ENCODE data around the gene KIF17. TPM values are rescaled to one million over a fixed set of nuclear protein-coding genes. Genes with fewer than 3 reads are reported as not detected.
A peak's percentile ranks its signal among the peaks of the same experiment; 100 is the strongest.

KIF17 gene
- total and polyA plus RNA-seq, 2 of the 8 experiments (the other 6 are each of a cell fraction or from before 2014, with no cell fraction given): 6.9 to 10.4 TPM

DNA sequence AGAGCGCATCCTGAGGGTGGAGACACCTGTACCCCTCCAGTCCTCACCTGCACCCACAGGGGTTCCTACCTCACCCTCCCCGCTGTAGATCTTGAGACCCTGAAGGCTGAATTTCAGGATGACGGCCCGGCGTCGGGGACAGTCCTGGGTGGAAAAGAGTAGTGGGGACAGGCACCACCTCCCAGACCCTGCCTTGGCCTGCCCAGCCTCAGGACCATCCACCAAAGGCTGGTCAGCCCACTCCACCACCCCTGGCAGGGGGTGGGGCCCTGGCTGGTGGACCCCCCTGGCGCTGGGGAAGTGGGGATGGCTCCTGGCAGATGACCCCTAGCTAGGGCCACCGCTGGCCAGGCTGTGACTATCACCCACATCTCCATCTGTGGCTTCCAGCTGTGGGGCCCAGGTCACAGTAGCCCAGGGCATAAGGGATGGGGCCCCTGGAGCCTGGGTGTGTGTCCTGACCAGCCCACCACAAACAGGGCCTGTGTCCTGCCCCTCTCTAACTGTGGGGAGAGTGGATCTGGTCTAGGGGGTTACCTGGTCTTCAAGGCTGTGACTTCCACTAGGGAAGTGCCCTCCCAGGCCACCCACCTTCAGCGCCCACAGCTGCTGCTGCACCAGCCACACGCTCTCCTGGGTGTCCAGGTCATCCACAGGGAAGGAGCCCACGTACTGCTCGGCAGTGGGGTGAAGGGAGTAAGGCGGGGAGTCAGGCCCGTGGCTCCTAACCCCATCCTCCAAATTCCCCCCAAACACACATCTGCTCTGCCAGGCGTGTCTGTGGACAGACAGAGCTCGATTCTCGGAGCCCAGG is 9.3 kb upstream of the KIF17 start:
- Histone ChIP-seq H3K36me3 (ENCODE audit: control insufficient read depth in 2 of 4, insufficient read depth in 4 of 4, low read length in 3 of 4) (no peaks in the 10 kb centered on the region), H3K56ac (replicated peaks; ENCODE audit: insufficient read length, low read depth, low read length) (no peak overlapping the region), H2BK15ac (ENCODE audit: low read length) (peak overlapping the region; percentile 95; the same call in 1 of the 2 replicates), H3K14ac (ENCODE audit: insufficient read length) (no peak overlapping the region), H3K4ac (replicated peaks; ENCODE audit: insufficient read length, low read depth, low read length) (peak overlapping the region; percentile 75), H3K27ac (ENCODE audit: low read depth, low read length) (no peak overlapping the region), H2BK5ac (ENCODE audit: low read depth, low read length) (peak overlapping the region; percentile 78; the same call in 1 of the 2 replicates), H2AK5ac (ENCODE audit: low read depth, low read length) (peak overlapping the region; percentile 56; the same call in 1 of the 2 replicates), H3K4me1 (replicated peaks in 1 of 4; ENCODE audit: control insufficient read depth in 3 of 4, insufficient read depth in 4 of 4, low read length in 3 of 4) (peaks cover 0 to 39% (median 32%) of the 10 kb centered on the region in 4 experiments; a peak in 6 of 7 replicates), H3K9me3 (ENCODE audit: insufficient read depth in 2 of 2, low read depth in 1 of 2, low read length in 1 of 2) (no peaks in the 10 kb centered on the region), H3K18ac (ENCODE audit: extremely low read depth, low read length) (peak overlapping the region; percentile 81), H3K4me2 (ENCODE audit: insufficient read depth in 1 of 2, low read depth in 2 of 2, low read length in 2 of 2) (peak overlapping the region; percentile 51 to 63), H4K20me1 (replicated peaks in 1 of 2; ENCODE audit: control insufficient read depth in 1 of 2, insufficient read depth in 2 of 2, low read length in 2 of 2) (peaks cover 0 to 3% of the 10 kb centered on the region in 2 experiments), H3K27me3 (replicated peaks in 1 of 4; ENCODE audit: control insufficient read depth in 3 of 4, extremely low read depth in 1 of 4, insufficient read depth in 3 of 4, low read length in 3 of 4) (peaks cover 2 to 13% (median 10%) of the 10 kb centered on the region in 4 experiments), H2BK20ac (ENCODE audit: low read length) (0 out of 2 replicates have a peak overlapping the region, but pooled peaks have one; percentile 72), H2BK120ac (replicated peaks; ENCODE audit: low read depth, low read length) (peak overlapping the region; percentile 13), H2BK12ac (ENCODE audit: low read depth, low read length) (peak overlapping the region; percentile 89; the same call in 1 of the 2 replicates), H3K4me3 (ENCODE audit: extremely low read depth in 1 of 4, insufficient read depth in 2 of 4, low read depth in 3 of 4, low read length in 4 of 4) (peak overlapping the region in 1 of 4 experiments; percentile 34; a peak in 1 of 8 replicates), H4K8ac (ENCODE audit: extremely low read depth, insufficient read depth, low read length) (peak overlapping the region; percentile 78; the same call in 1 of the 2 replicates), H2AFZ (ENCODE audit: low read length) (no peak overlapping the region), H3K79me1 (ENCODE audit: low read depth, low read length) (no peaks in the 10 kb centered on the region), H4K5ac (ENCODE audit: insufficient read length, low read depth, low read length) (peak overlapping the region; percentile 69), H3K79me2 (ENCODE audit: control insufficient read depth in 1 of 2, insufficient read depth in 2 of 2, low read length in 2 of 2) (no peaks in the 10 kb centered on the region; a peak in 1 of 4 replicates), H4K91ac (replicated peaks; ENCODE audit: insufficient read length, low read length) (peak overlapping the region; percentile 98), H3K23ac (ENCODE audit: insufficient read length) (no peak overlapping the region), H3K23me2 (ENCODE audit: low read depth, low read length) (peaks cover 3% of the 10 kb centered on the region; the same call in 1 of the 2 replicates), H3K9ac (replicated peaks in 1 of 4; ENCODE audit: extremely low read depth in 1 of 4, low read depth in 3 of 4, low read length in 3 of 4) (no peak overlapping the region)
- CTCF ChIA-PET (ENCODE audit: partially characterized antibody): interaction anchor here (0.7 to 8.9 kb wide), 9 partner anchors 9 to 179 kb away, joined by 3 to 82 read pairs (median 4); partner anchors contain the start of gene KIF17
- WGBS, 2 experiments (ENCODE audit: extremely low coverage in 1 of 2, insufficient coverage in 1 of 2, insufficient read length in 1 of 2, insufficient replicate concordance in 2 of 2, low coverage in 1 of 2, low lambda C conversion rate in 2 of 2, missing lambda C conversion rate in 1 of 2): 90% methylated on average over 17 of the region's 17 CpGs; no CpG with 5 or more reads in 1 of the 2 experiments
- DNase-seq (ENCODE audit: low read depth in 1 of 2, low spot score in 2 of 2): no peak
- POLR2A ChIA-PET (ENCODE audit: partially characterized antibody): interaction anchor here (0.7 to 7.8 kb wide), 7 partner anchors 11 to 67 kb away, joined by 3 to 68 read pairs (median 4); partner anchors contain the start of gene KIF17
- no peak for FAIRE-seq
- TF ChIP-seq SIRT6 (IDR thresholded peaks at IDR 0.05; ENCODE audit: low read length) (no peak), RXRA (IDR thresholded peaks at IDR 0.05; ENCODE audit: insufficient read depth, low read depth, low read length) (no peak), CREB1 (IDR thresholded peaks at IDR 0.05) (no peak), TAF1 (IDR thresholded peaks at IDR 0.05; ENCODE audit: low read depth, low read length) (no peak), YY1 (IDR thresholded peaks at IDR 0.05; ENCODE audit: low read depth, low read length) (no peak), TCF12 (IDR thresholded peaks at IDR 0.05; ENCODE audit: low read depth, low read length) (no peak), CTBP2 (IDR thresholded peaks at IDR 0.05; ENCODE audit: borderline replicate concordance, insufficient read depth, insufficient read length, low read length) (no peak), SIX5 (IDR thresholded peaks at IDR 0.05; ENCODE audit: low read depth, low read length) (no peak), BACH1 (IDR thresholded peaks at IDR 0.05; ENCODE audit: low read length) (no peak), CHD2 (IDR thresholded peaks at IDR 0.05; ENCODE audit: low read length) (no peak), RBBP5 (IDR thresholded peaks at IDR 0.05; ENCODE audit: borderline replicate concordance, low read depth, low read length) (no peak)
- TF ChIP-seq, protein P1, sequence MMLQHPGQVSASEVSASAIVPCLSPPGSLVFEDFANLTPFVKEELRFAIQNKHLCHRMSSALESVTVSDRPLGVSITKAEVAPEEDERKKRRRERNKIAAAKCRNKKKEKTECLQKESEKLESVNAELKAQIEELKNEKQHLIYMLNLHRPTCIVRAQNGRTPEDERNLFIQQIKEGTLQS (IDR thresholded peaks at IDR 0.05; ENCODE audit: insufficient read depth, low read depth, low read length): no peak
